ENCODE results near the gene CCBE1.

- TF ChIP-seq BHLHE40 (IDR thresholded peaks at IDR 0.05; ENCODE audit: low read depth, low read length) (no peak), CTCF (conservative IDR thresholded peaks at IDR 0.05; ENCODE audit: low read depth, low read length) (no peak), RFX5 (IDR thresholded peaks at IDR 0.05; ENCODE audit: low read depth, low read length) (no peak), MAZ (IDR thresholded peaks at IDR 0.05; ENCODE audit: borderline replicate concordance, low read depth, low read length) (no peak), POLR2A (IDR thresholded peaks at IDR 0.05; ENCODE audit: low read depth, low read length) (no peak), CHD1 (IDR thresholded peaks at IDR 0.05; ENCODE audit: low read depth, low read length) (no peak), USF2 (IDR thresholded peaks at IDR 0.05; ENCODE audit: low read depth, low read length) (no peak)
Measured at GRCh38 chr18:59386909-59387686, 310.1 kb downstream of the CCBE1 start.

Measured in IMR-90 (cell line).